HG03521 (cell line): ENCODE measurements around the gene MAB21L3.
A peak's percentile ranks its signal among the peaks of the same experiment; 100 is the strongest.
"Not testable (repeated sequence)": the region's sequence is repeated elsewhere in the genome, so short reads cannot be mapped to it uniquely, and the experiment has no call there.

Experiments used
- ATAC-seq: cut with Tn5 transposase; IDR thresholded peaks from one replicate; pipeline ENCODE4 v1.9.1; 2021; ENCODE audit warnings: mild to moderate bottlenecking, moderate library complexity; ENCODE audit not compliant: unreplicated experiment

MAB21L3 gene

DNA sequence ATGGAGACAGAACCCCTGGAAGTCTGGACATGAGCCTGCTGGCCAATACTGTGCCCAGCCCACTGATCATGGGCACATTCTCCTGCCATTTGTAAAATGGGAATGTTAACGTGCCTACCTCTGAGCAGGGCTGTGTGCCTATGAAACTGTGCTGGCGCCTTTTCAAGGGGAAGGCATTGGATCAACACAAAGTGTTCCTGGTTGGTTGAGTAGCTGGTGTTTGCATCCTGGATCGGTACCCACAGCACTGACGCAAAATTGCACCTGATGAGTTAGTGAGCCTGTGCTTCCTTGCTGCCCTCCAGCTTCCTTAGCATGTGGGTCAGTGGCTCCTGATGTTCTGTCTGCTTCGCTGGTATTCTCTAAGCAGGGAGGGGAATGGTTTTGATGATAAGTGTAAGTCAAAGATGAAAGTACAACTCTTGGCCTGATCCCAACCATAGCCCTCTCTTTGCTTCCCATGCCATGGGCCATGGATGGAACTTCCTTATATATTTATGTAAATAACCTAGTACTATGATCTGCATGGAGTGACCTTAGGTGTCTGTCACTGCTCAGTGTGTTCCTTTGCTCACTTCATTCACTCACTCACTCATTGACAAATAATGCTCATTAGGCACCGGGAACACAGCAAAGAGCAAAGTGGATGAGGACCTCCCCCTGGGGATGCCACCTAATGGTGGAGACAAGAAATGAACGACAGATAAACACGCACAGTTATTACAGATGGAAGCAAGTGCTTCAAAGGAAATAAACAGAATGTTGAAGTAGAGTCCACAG, 22.7 kb downstream of the MAB21L3 start:
- ATAC-seq = no peak

DNA sequence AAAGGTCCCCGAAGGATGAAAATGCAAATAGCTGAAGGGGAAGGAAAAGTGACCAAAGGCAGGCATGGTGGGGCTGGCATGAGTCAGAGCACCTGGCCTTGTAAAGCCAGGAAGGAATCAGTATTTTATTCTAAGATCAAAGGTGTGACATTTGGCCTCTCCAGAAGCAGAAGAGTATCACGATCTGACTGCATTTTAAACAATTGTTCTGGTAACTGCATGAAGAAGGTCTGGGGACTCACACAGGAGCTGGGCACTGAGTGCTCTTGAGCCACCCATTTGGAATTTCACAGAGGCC, 23.2 kb downstream of the MAB21L3 start:
- no peak for ATAC-seq

DNA sequence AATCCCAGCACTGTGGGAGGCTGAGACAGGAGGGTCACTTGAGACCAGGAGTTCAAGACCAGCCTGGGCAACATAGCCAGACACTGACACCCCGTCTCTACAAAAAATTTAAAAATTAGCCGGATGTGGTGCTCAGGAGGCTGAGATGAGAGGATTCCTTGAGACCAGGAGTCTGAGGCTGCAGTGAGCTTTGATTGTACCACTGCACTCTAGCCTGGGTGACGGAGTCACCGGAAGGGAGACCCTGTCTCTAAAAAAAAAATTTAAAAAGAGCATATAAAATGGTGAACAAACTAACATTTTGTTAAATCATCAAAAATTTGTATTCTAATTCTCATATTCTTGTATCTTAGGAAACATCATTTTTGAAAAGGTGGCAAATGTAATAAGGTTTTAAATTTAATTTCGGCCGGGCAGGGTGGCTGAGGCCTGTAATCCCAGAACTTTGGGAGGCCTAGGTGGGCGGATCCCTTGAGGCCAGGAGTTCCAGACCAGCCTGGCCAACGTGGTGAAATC, 27.1 kb downstream of the MAB21L3 start:
- no peak for ATAC-seq

DNA sequence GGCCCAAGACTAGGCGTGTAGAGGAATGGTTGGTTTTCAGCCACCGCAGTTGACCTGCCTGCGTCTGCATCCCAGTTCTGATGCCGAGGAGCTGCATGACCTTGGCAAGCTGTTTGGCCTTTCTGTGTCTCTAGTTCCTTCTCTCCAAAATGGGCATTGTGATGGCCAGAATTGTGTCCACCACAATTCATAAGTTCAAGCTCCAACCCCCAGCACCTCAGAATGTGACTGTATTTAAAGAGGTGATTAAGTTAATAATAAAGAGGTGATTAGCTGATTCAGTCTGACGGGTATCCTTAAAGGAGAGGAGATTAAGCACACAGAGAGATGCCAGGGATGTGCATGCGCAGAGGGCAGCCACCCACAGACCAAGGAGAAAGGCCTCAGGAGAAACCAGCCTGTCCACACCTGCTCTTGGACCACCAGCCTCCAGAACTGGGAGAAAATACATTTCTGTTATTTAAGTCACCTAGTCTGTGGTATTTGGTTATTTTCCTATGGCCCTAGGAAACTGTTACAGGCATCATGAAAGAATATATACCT, 28.5 kb downstream of the MAB21L3 start:
- no peak for ATAC-seq

DNA sequence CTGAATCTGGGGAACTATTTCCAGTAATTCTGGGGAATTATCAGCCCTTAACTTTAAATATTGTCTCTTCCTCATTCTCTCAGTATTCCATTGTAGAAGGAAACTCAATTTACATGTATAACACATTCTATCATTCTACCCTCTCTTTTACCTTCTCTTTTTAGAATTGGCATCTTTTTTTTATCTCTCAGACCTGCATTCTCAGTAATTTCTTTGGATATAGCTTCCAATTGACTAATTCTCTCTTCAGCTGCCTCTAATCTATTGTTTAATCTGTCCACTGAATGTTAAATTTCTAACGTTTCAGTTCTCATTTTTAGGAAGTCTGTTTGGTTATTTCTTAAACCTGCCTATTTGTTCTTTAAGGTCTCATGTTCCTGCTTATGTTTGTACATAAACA, 33.0 kb downstream of the MAB21L3 start:
- ATAC-seq = no peak

DNA sequence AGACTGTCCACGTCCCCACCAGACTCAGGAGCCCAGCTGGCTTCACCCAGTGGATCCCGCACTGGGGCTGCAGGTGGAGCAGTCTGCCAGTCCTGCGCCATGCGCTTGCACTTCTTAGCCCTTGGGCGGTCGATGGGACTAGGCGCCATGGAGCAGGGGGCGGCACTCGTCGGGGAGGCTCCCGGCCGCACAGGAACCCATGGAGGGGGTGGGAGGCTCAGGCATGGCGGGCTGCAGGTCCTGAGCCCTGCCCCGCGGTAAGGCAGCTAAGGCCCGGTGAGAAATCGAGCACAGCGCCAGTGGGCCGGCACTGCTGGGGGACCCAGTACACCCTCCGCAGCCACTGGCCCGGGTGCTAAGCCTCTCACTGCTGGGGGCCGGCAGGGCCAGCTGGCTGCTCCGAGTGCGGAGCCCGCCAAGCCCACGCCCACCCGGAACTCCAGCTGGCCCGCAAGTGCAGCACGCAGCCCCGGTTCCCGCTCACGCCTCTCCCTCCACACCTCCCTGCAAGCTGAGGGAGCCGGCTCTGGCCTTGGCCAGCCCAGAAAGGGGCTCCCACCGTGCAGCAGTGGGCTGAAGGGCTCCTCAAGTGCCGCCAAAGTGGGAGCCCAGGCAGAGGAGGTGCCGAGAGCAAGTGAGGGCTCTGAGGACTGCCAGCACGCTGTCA, 35.4 kb downstream of the MAB21L3 start:
- ATAC-seq = not testable (repeated sequence)

DNA sequence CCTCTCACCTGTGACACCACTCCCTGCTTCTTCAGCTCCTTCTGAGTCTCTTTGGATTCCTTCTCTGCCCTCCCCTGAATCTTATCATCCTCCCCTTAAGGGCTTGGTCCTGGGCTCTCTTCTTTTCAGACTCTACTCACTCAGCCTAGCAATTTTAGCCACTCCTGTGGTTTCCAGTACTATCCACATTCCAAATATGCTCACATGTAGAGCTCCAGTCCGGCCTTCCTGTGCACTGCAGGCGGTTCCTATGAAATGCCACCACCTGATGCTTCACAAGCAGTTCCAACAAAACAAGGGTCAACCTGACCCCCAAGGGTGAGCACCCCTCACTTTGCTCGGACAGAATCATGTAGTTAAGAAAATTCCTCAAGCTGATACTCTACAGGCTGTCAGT, 35.9 kb downstream of the MAB21L3 start:
- no peak for ATAC-seq

DNA sequence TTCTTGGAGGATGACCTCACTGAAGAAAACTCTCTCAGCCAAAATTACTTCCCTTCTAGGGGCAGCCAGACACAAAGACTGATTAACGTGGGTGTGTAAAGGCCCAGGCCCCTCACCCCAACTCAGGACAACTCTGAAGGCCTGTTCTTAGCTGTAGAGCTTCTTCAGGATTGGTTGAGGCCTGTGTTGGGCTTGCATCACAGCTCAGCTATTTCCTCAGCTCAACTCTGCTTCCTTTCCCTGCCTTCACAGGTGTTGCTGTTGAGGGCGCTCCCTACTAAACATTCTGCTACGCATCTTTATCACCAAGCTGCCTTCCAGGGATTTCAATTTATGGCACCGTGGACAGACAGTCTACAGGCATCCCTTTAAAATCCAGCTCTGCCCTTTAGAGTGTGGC, 36.8 kb downstream of the MAB21L3 start:
- ATAC-seq = no peak

DNA sequence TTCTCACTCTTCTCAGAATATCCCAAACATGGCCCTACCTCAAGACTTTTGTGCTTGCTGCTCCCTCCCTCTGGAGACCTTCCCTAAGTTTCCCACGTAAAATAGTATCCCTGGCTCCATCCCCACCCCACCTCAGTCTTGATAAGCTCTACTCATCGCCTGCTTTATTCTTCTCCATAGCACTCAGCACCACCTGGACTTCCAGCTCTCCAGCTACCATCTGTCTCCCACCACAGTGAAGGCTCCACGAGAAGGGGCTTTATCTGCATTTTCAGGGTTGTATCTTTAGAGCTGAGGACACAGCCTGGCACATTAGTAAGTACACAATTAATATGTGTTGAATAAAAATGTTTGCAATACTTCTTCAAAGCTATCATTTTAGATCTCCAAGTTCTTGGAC, 37.8 kb downstream of the MAB21L3 start:
- no peak for ATAC-seq

DNA sequence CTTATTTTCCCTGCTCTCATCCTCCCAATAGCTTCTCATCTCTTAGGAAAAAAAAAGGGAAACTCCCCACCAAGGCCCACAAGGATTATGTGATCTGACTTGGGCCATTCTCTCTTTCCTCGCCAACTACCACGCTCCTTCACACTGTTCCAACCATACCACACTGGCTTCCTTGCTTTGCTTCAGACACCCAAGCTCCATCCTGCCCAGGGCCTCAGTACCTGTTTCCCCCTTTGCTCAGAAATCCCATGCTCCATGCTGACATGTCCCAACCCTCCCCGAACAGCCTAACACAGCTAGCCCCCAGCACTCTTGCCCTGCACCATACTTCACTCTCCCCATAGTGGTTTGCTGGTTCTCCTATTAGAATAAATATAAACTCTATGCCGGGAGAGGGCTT, 39.2 kb downstream of the MAB21L3 start:
- ATAC-seq = no peak

DNA sequence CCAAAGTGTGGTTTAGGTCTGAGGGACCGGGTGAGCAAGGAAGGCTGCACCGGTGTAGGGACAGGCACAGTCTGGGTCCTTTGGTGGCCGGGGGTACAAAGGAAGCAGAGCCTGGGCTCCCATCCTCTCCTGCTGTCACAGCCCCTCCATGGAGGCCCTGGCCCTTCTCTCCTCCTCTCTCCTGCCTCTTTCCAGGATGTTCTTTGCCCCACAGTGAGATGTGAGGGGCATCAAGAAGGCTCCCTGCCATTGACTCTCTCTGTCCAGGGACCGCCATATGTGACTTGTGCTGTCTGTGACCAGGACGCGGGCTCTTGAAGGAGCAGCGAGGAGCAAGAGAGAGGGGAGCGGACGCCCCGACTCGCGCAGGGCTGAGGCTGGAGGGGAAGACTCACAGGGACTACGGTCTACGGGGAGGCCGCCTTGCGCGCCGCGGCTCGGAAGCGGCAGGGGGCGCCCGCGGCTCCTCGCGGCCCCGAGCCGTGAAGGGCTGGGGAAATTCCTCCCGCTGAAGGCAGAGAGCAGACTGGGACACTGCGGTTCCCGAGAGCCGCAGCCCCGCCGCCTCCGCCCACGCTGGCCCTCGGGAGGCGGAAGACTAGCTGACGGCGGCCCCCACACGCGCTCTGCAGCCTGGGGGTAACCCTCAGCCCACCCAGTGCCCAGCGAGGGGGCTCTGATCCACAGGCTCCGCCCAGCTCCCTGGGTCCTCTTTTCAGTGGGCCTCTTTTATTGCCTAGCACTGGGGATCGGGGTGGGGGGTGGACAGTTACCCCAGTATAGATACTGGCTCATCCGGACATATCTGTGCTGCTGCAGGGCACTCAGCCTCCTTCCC, 40.8 kb downstream of the MAB21L3 start:
- ATAC-seq = peak; percentile 94

DNA sequence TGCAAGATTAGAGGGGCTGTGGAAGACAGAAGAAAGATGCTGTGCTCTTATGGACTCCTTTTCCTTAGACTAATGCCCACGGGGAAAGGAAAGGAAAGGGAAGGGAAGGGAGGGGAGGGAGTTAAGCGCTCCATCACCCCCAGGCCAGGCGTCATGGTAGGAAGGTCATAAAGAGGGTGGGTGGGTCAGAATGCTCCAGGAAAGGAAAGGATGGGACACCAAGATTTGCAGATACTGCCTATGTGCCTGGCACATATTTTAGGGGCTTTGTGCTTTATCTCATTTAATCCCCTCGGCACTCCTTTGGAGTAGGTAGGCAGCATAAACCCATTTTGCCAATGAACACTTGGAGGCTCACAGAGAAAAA, 41.4 kb downstream of the MAB21L3 start:
- ATAC-seq = no peak

DNA sequence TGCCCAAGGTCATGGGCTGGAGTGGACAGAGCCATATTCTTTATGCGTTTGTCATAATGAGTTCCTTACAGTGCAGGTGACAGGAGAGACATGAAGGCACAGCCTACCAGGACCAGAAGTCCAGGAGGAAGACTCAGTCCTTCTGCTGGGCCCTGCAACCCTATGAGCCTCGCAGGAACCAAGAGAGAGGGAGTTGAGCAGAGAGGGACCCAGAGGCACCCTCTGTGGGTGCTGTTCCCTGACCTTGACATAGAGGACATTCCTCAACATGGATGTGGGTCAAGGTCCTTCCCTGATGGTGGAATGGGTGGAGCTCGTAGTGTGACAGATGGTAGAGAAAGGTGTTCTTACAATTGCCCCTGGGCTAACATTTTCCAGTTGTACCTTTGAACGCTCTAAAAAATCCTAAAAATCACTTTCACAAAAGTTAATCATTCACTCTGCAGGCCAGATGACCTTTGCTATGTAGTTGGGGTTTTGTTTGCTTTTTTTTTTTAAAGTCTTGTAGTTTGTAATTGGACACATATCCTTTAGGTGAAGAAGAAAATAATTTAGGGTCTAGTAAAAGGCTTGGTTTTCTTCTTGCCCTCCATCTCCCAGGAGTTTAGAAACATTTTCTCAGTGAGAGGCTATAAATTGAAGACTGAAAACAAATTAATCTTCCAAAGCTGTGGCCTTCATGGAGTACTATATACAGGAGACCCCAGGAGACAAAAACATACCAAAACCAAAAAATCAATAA, 41.9 kb downstream of the MAB21L3 start:
- ATAC-seq = no peak

DNA sequence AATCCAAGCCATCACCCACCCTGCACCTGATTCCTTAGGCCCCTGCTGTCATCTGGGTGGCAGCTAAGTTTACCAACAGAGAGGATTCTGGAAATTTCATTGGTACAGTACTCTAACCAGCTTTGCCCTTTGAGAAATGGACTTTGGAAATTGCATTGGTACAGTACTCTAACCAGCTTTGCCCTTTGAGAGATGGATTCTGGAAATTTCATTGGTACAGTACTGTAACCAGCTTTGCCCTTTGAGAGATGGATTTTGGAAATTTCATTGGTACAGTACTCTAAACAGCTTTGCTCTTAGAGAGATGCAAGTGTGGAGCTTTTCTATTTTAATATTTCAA, 42.5 kb downstream of the MAB21L3 start:
- ATAC-seq = no peak

DNA sequence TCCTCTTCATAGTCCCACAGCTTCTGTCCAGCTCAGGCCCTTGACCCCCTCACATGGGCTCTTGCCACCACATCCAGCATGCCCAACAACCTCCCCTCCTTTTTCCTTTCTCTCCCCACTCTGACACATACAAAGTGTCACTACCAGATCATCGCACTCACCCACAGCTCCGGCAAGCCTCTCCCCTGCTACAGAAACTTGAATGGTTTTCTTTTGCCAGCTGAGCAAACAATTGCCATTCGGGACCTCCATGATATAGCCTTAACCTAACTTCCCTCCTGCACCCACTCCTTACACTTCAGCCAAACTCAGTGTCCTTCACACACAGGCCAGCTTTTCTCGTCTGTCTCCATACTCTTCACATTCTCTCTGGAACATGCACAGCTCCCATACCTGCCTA, 43.3 kb downstream of the MAB21L3 start:
- no peak for ATAC-seq

DNA sequence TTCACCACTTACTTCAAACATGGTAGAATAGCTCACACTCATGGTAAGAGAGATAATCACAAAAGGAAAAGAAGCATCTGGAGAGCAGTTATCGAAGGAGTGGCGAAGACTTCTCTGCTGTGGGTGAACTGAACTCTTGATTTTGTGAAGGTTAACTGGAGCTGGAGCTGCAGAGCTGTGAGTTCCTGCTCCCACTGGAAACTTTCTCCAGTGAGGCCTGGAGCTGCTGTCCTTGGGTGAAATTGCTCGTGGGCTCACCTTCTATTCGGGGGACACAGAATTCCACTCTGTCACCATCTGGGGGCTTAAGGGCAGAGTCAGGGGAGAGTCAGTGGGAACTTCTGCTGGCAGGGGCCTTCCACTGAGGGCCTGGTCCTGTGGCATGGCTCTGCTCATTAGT, 45.9 kb downstream of the MAB21L3 start:
- ATAC-seq = no peak

DNA sequence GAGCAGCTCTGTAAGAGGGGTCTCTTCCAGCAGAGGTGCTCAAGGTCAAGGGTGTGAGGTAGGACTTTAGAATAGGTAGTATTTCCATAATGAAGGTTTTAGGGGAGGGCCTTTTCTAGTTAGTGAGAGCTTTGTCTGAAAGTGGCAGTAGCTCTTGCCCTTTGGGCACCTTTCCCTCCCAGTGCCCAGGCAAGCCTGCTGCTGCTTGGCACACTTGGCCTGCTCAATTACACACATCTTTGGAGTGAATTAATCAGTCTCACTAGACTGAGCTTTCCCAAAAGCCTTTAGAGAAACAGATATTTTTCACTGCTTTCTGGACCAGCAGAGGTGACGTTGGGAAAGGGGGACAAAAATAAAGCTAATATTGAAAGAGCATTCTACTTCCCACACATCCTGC, 48.0 kb downstream of the MAB21L3 start:
- ATAC-seq = no peak

DNA sequence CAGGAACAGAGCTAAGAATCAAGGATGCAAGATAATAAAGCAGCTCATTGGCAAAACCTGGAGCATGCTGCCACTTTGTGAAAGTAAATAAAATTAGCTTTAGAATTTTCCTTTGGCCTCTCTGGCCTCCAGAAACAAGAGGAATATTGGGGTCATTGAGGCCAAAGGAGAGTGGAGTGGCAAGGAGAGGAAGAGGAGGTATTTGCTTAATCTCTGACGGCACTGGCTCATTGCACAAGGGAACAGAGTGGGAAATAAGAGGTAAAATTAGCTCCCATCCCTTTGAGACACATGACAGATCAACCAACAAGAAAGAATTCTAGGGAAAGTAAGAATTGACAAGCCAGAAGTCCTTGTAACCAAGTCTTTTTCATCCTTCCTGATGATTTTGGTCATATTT, 48.4 kb downstream of the MAB21L3 start:
- ATAC-seq = no peak

DNA sequence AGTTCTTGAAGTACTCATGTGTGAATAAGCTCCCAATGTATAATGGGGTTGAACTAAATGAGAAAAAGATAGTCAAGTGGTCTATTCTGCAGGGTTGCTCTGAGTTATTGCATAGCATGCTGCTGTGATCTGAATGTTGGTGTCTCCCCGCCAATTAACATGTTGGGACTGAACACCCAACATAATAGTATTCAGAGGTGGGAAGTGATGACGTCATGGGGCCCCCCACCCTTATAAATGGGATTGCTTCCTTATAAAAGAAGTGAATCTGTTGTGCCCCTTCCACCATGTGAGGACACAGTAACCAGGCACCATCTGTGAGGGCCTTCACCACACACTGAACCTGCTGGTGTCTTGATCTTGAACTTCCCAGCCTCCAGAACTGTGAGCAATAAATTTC, 50.2 kb downstream of the MAB21L3 start:
- ATAC-seq = no peak

DNA sequence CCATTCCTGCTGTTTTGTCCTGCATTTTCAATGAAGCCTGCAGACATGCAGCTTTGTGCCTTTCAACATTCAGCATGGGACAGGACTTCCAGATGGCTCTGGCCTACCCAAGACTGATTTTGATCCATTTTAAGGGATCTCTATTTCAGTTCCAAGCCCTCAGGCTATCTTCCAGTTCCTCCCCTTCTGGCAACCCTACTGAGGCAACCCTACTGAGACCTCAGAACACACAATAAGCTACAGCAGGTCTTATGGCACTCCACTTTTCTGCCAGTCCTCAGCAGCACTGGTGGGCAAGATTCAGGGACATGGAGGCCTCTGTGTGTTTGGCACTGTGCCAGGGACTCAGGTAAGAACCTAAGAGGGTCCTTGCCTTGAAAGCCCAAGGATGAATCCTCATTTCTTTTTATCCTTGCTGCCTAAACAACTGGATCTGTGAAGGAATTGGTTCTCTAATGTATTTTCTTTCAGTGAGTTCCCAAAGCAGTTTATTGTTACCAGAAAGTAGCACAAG, 50.7 kb downstream of the MAB21L3 start:
- ATAC-seq = no peak

DNA sequence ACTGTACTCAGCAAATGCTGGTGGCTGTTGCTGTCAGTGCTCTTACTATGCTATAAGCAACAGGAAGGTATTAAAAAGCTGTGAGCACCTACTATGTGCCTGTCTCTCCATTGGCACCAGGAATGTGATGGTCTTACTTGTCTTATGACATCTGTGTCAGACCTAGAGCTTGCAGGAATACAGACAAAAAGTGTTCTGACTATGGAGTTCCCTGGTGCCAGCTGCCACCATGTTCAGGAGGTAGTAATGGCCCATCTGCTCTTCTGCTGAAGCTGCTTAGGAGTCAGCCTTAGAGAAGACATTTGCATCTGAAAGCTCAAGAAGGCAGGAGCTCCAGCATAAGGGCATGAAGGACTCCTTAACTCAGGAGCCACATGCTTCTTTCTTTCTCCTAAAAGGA, 52.3 kb downstream of the MAB21L3 start:
- no peak for ATAC-seq
